Measurements from ENCODE around the gene CAPN9.
"Not testable (repeated sequence)": the region's sequence is repeated elsewhere in the genome, so short reads cannot be mapped to it uniquely, and the experiment has no call there.

CAPN9 gene

DNA sequence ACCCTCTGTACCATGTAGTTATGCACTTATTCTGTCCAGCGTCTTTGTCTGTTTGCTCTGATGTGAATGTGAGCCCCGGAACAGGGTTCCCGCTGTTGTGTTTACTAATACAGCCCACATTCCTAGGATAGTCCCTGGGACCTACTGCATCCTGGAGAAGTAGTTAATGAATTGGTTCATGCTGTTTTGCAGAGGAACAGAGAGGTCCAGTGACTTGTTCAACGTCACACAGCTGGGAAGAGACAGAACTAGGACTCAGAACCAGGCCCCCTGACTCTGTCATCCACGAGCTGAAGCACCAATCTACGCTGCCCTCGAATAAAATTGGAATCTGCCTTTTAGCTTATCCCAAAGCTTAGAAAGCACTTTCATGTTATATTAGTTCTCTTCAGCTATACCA lies 34.0 kb upstream of the CAPN9 start:
- H3K4me3 ChIP-seq (ENCODE audit: low read length), result no peak overlapping the region
- H3K9ac ChIP-seq (ENCODE audit: low read length), result no peak overlapping the region
- no peaks in the 10 kb centered on the region for H3K79me2 ChIP-seq (ENCODE audit: low read length)
- H3K4me2 ChIP-seq (ENCODE audit: low read length), result no peak overlapping the region
- no peak overlapping the region for H2AFZ ChIP-seq (ENCODE audit: low read depth, low read length)
- H3K9me3 ChIP-seq (ENCODE audit: insufficient read depth, low read length), result no peaks in the 10 kb centered on the region
- no peaks in the 10 kb centered on the region for H3K27me3 ChIP-seq (ENCODE audit: low read depth, low read length)
- no peak overlapping the region for H3K27ac ChIP-seq (ENCODE audit: low read length)
- no peak for TF ChIP-seq EZH2phosphoT487 (IDR thresholded peaks at IDR 0.05; ENCODE audit: low read depth)
- TF ChIP-seq, protein P1, sequence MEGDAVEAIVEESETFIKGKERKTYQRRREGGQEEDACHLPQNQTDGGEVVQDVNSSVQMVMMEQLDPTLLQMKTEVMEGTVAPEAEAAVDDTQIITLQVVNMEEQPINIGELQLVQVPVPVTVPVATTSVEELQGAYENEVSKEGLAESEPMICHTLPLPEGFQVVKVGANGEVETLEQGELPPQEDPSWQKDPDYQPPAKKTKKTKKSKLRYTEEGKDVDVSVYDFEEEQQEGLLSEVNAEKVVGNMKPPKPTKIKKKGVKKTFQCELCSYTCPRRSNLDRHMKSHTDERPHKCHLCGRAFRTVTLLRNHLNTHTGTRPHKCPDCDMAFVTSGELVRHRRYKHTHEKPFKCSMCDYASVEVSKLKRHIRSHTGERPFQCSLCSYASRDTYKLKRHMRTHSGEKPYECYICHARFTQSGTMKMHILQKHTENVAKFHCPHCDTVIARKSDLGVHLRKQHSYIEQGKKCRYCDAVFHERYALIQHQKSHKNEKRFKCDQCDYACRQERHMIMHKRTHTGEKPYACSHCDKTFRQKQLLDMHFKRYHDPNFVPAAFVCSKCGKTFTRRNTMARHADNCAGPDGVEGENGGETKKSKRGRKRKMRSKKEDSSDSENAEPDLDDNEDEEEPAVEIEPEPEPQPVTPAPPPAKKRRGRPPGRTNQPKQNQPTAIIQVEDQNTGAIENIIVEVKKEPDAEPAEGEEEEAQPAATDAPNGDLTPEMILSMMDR (IDR thresholded peaks at IDR 0.05; ENCODE audit: low read depth, low read length), result no peak
- H3K4me1 ChIP-seq (ENCODE audit: low read length), result no peaks in the 10 kb centered on the region
- no peaks in the 10 kb centered on the region for H3K36me3 ChIP-seq (replicated peaks; ENCODE audit: low read depth, low read length)
- H4K20me1 ChIP-seq (ENCODE audit: insufficient read depth, low read length), result no peaks in the 10 kb centered on the region

DNA sequence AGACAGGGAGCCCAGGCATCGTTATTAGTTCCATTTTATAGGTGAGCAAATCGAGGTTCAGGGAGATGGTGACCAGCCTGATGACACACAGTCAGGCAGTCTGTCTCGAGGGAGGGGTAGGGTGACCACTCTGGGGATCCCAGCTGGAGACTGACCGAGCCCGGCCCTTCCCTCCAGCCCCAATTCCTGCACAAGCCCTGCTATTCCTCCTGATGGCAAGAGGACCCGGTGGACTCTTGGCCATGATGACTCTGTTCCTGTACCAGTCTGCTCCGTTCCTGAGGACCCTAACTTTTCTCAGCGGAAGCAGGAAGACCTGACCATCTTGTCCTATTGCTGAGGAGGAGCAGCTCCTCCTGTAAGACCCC lies 33.7 kb upstream of the CAPN9 start:
- H3K4me1 ChIP-seq (ENCODE audit: low read length), result no peaks in the 10 kb centered on the region
- H3K9me3 ChIP-seq (ENCODE audit: insufficient read depth, low read length), result no peaks in the 10 kb centered on the region
- no peak overlapping the region for H2AFZ ChIP-seq (ENCODE audit: low read depth, low read length)
- H3K4me2 ChIP-seq (ENCODE audit: low read length), result no peak overlapping the region
- no peaks in the 10 kb centered on the region for H4K20me1 ChIP-seq (ENCODE audit: insufficient read depth, low read length)
- H3K9ac ChIP-seq (ENCODE audit: low read length), result no peak overlapping the region
- H3K4me3 ChIP-seq (ENCODE audit: low read length), result no peak overlapping the region
- no peaks in the 10 kb centered on the region for H3K79me2 ChIP-seq (ENCODE audit: low read length)
- H3K36me3 ChIP-seq (replicated peaks; ENCODE audit: low read depth, low read length), result no peaks in the 10 kb centered on the region
- no peaks in the 10 kb centered on the region for H3K27me3 ChIP-seq (ENCODE audit: low read depth, low read length)
- no peak for TF ChIP-seq EZH2phosphoT487 (IDR thresholded peaks at IDR 0.05; ENCODE audit: low read depth)
- TF ChIP-seq, protein P1 (IDR thresholded peaks at IDR 0.05; ENCODE audit: low read depth, low read length), result no peak
- no peak overlapping the region for H3K27ac ChIP-seq (ENCODE audit: low read length)

DNA sequence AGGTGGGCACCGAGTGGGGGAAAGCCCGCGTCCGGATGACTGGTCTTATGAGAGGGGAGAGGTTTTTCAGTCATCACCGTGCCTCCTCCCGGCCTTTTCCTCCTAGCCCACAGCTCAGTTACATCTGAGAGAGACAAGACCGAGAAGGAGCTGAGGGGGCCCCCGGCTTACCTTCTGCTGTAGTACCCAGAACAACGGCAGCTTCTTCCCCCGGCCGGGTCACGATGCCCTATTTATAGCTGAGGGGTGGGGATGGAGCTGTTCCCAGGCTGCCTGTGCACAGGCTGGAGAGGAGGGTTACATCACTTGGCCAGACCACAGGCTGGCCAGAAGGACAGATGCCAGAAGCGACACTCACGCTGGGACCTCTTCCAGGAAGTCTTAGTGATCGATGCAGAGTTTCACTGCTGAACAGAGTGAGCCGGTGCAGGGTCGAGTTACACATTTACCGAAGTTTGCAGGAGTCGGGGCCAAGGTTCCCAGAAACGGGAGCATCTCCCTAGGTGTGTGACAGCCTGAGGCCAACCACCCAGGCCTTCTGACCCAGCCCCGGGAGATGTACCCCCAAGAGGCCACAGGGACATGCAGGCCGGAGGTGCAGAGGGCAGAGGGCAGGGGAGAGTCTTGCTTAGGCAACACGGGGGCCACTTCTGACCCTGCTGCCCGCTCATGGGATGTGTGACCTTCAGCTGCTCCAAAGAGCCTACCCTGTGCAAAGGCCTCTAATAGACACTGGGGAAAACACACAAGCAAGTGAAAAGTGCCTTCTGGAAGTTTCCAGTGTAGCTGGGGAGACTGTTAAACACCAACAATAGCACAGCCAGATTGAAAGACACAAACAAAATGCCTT lies 33.0 kb upstream of the CAPN9 start, which contains the start of gene AGT:
TSS of gene AGT (minus strand) at position 208 of the 850 bp plus-strand sequence. CDS start 3,299 bp downstream, outside the sequence.
- no peaks in the 10 kb centered on the region for H3K27me3 ChIP-seq (ENCODE audit: low read depth, low read length)
- H3K9me3 ChIP-seq (ENCODE audit: insufficient read depth, low read length), result no peaks in the 10 kb centered on the region
- no peak within 1 kb of the TSS for H2AFZ ChIP-seq (ENCODE audit: low read depth, low read length)
- H3K79me2 ChIP-seq (ENCODE audit: low read length), result no peaks in the 10 kb centered on the region
- no peak within 1 kb of the TSS for H3K4me3 ChIP-seq (ENCODE audit: low read length)
- H3K9ac ChIP-seq (ENCODE audit: low read length), result no peak within 1 kb of the TSS
- no peak within 1 kb of the TSS for H3K27ac ChIP-seq (ENCODE audit: low read length)
- no peaks in the 10 kb centered on the region for H3K4me1 ChIP-seq (ENCODE audit: low read length)
- H3K36me3 ChIP-seq (replicated peaks; ENCODE audit: low read depth, low read length), result no peaks in the 10 kb centered on the region
- H4K20me1 ChIP-seq (ENCODE audit: insufficient read depth, low read length), result no peaks in the 10 kb centered on the region
- H3K4me2 ChIP-seq (ENCODE audit: low read length), result no peak within 1 kb of the TSS
- TF ChIP-seq, protein P1 (IDR thresholded peaks at IDR 0.05; ENCODE audit: low read depth, low read length), result no peak
- TF ChIP-seq EZH2phosphoT487 (IDR thresholded peaks at IDR 0.05; ENCODE audit: low read depth), result no peak

DNA sequence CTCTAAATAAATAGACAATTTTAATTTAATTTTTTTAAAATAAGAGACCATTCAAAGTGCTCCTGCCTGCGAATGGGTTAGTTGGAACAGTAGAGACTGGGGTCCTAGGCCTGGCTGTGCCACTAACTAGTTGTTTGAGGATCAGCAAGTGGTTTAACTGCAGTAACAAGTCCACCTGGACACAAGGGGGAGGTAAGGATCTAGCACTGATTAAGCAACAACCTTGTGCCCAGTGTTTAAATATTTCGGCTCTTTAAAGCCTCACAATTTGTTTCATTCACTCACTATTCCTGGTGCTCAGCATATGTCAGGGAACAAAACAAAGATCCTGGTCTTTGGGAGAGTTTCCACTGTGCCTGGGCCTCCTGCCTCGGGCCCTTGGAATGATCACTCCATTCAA lies 31.7 kb upstream of the CAPN9 start:
- TF ChIP-seq, protein P1 (IDR thresholded peaks at IDR 0.05; ENCODE audit: low read depth, low read length), result peak; percentile 5; the same call in 1 of the 2 replicates
- TF ChIP-seq EZH2phosphoT487 (IDR thresholded peaks at IDR 0.05; ENCODE audit: low read depth), result no peak
- H3K27ac ChIP-seq (ENCODE audit: low read length), result no peak overlapping the region
- H3K36me3 ChIP-seq (replicated peaks; ENCODE audit: low read depth, low read length), result no peaks in the 10 kb centered on the region

DNA sequence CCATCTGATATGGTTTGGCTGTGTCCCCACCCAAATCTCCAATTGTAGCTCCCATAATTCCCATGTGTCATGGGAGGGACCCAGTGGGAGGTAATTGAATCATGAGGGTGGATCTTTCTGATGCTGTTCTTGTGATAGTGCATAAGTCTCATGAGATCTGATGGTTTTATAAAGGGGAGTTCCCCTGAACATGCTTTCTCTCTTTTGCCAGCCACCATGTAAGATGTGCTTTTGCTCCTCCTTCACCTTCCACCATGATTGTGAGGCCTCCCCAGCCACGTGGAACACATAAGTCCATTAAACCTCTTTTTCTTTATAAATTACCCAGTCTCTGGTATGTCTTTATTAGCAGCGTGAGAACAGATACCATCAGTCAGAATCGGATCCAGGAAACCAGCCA lies 30.7 kb upstream of the CAPN9 start:
- H3K36me3 ChIP-seq (replicated peaks; ENCODE audit: low read depth, low read length); H3K27me3 ChIP-seq (ENCODE audit: low read depth, low read length); H3K9me3 ChIP-seq (ENCODE audit: insufficient read depth, low read length); H4K20me1 ChIP-seq (ENCODE audit: insufficient read depth, low read length); H3K4me1 ChIP-seq (ENCODE audit: low read length); H3K79me2 ChIP-seq (ENCODE audit: low read length); H3K4me2 ChIP-seq (ENCODE audit: low read length); H3K9ac ChIP-seq (ENCODE audit: low read length); H3K4me3 ChIP-seq (ENCODE audit: low read length); H3K27ac ChIP-seq (ENCODE audit: low read length); H2AFZ ChIP-seq (ENCODE audit: low read depth, low read length): not testable (repeated sequence)

More for the DNA sequence above, 31.7 kb upstream of the CAPN9 start:
- H4K20me1 ChIP-seq (ENCODE audit: insufficient read depth, low read length), result no peaks in the 10 kb centered on the region
- no peak overlapping the region for H2AFZ ChIP-seq (ENCODE audit: low read depth, low read length)
- no peaks in the 10 kb centered on the region for H3K27me3 ChIP-seq (ENCODE audit: low read depth, low read length)
- H3K79me2 ChIP-seq (ENCODE audit: low read length), result no peaks in the 10 kb centered on the region
- no peak overlapping the region for H3K9ac ChIP-seq (ENCODE audit: low read length)
- H3K4me3 ChIP-seq (ENCODE audit: low read length), result no peak overlapping the region
- H3K4me1 ChIP-seq (ENCODE audit: low read length), result no peaks in the 10 kb centered on the region
- H3K4me2 ChIP-seq (ENCODE audit: low read length), result no peak overlapping the region
- no peaks in the 10 kb centered on the region for H3K9me3 ChIP-seq (ENCODE audit: insufficient read depth, low read length)
